DND-41 (cell line): ENCODE data around the gene CACNA2D3.

Experiments
- CTCF ChIP-seq: IDR thresholded peaks from 2 replicates; pipeline ENCODE4 v1.5.1; 2012; ENCODE audit warnings: borderline replicate concordance, low read length, moderate library complexity, mild to moderate bottlenecking; ENCODE audit not compliant: poor library complexity, severe bottlenecking; ENCODE audit errors: extremely low read depth
- EZH2 ChIP-seq: IDR thresholded peaks from 3 replicates; pipeline ENCODE4 v1.6.1; 2012; ENCODE audit warnings: borderline replicate concordance, low read depth, mild to moderate bottlenecking, moderate library complexity, low read length, inconsistent platforms; ENCODE audit not compliant: severe bottlenecking

GRCh38 chr3:54515441-54516213, 393.3 kb downstream of the CACNA2D3 start:
- TF ChIP-seq CTCF (no peak), EZH2 (no peak)
